KMS-11 (cell line): ENCODE data around the gene CNTNAP5.

Experiments
- H2AFZ ChIP-seq: fragments of 200-600 bp; sonication (generic); 2 replicates; pipeline ENCODE4 v1.6.1; 2016; ENCODE audit warnings: antibody characterized with exemption, mixed run types, low read depth
- H3K27ac ChIP-seq: fragments of 200-600 bp; sonication (generic); 2 replicates; pipeline ENCODE4 v1.6.1; 2016; ENCODE audit warnings: mild to moderate bottlenecking, mixed run types
- H3K27me3 ChIP-seq: fragments of 200-600 bp; sonication (generic); 2 replicates; pipeline ENCODE4 v1.6.1; 2017; ENCODE audit warnings: mild to moderate bottlenecking, low read depth, mixed run types, moderate library complexity; ENCODE audit not compliant: insufficient read depth
- H3K36me3 ChIP-seq: fragments of 200-600 bp; sonication (generic); 2 replicates; pipeline ENCODE4 v1.6.1; 2017; ENCODE audit warnings: mild to moderate bottlenecking, mixed run types; ENCODE audit not compliant: insufficient read depth
- H3K4me1 ChIP-seq: fragments of 200-600 bp; sonication (generic); 2 replicates; pipeline ENCODE4 v1.6.1; 2016; ENCODE audit warnings: mild to moderate bottlenecking, low read depth, mixed run types; ENCODE audit not compliant: poor library complexity, severe bottlenecking
- H3K4me2 ChIP-seq: fragments of 200-600 bp; sonication (generic); 2 replicates; pipeline ENCODE4 v1.7.0; 2016; ENCODE audit warnings: mild to moderate bottlenecking, mixed run types
- H3K4me3 ChIP-seq: fragments of 200-600 bp; sonication (generic); IDR thresholded peaks from 2 replicates; pipeline ENCODE4 v1.6.1; 2017; ENCODE audit warnings: low read depth, low read length, mixed read lengths; ENCODE audit not compliant: insufficient read depth
- H3K79me2 ChIP-seq: fragments of 200-600 bp; sonication (generic); 2 replicates; pipeline ENCODE4 v1.6.1; 2016; ENCODE audit warnings: low read depth, mixed run types; ENCODE audit not compliant: insufficient read depth
- H3K9ac ChIP-seq: fragments of 200-600 bp; sonication (generic); 2 replicates; pipeline ENCODE4 v1.6.1; 2016; ENCODE audit warnings: mild to moderate bottlenecking, mixed run types
- H4K20me1 ChIP-seq: fragments of 200-600 bp; sonication (generic); 2 replicates; pipeline ENCODE4 v1.6.1; 2016; ENCODE audit warnings: mild to moderate bottlenecking, mixed run types; ENCODE audit not compliant: insufficient read depth
- CTCF ChIP-seq: fragments of 200-600 bp; sonication (generic); conservative IDR thresholded peaks from 2 replicates; pipeline ENCODE4 v1.6.1; 2017; ENCODE audit warnings: low read depth, mild to moderate bottlenecking, antibody characterized with exemption, low read length, moderate library complexity, mixed read lengths

Gene CNTNAP5

GRCh38 chr2:124001696-124002430, 23.2 kb upstream of the CNTNAP5 start:
- Histone ChIP-seq H3K36me3 (no peaks in the 10 kb centered on the region), H3K9ac (no peak overlapping the region), H4K20me1 (no peaks in the 10 kb centered on the region), H3K4me2 (no peak overlapping the region), H3K4me1 (no peaks in the 10 kb centered on the region), H2AFZ (no peak overlapping the region), H3K79me2 (no peaks in the 10 kb centered on the region), H3K27ac (no peak overlapping the region), H3K4me3 (no peak overlapping the region), H3K27me3 (no peaks in the 10 kb centered on the region)
- TF ChIP-seq CTCF: no peak

- H3K27me3 ChIP-seq: no peaks in the 10 kb centered on the region
- H3K4me3 ChIP-seq: no peak overlapping the region
- no peak for TF ChIP-seq CTCF
- H3K27ac ChIP-seq: no peak overlapping the region
- no peaks in the 10 kb centered on the region for H4K20me1 ChIP-seq
- H3K79me2 ChIP-seq: no peaks in the 10 kb centered on the region
- H3K4me2 ChIP-seq: no peak overlapping the region
- H3K36me3 ChIP-seq: no peaks in the 10 kb centered on the region
- no peak overlapping the region for H3K9ac ChIP-seq
- no peak overlapping the region for H2AFZ ChIP-seq
- no peaks in the 10 kb centered on the region for H3K4me1 ChIP-seq
Measured at GRCh38 chr2:124018890-124019289, 6.2 kb upstream of the CNTNAP5 start.

- Histone ChIP-seq H3K4me1 (peaks cover 6% of the 10 kb centered on the region), H3K36me3 (no peaks in the 10 kb centered on the region), H2AFZ (no peak overlapping the region), H3K27me3 (no peaks in the 10 kb centered on the region), H3K4me2 (no peak overlapping the region), H4K20me1 (no peaks in the 10 kb centered on the region), H3K4me3 (no peak overlapping the region), H3K27ac (no peak overlapping the region), H3K79me2 (no peaks in the 10 kb centered on the region), H3K9ac (no peak overlapping the region)
- no peak for TF ChIP-seq CTCF
Measured at GRCh38 chr2:124024561-124025170, 421 bp upstream of the CNTNAP5 start.

GRCh38 chr2:124025891-124026434, 876 bp downstream of the CNTNAP5 start:
- Histone ChIP-seq H3K9ac (no peak overlapping the region), H4K20me1 (no peaks in the 10 kb centered on the region), H3K27me3 (no peaks in the 10 kb centered on the region), H2AFZ (no peak overlapping the region), H3K36me3 (no peaks in the 10 kb centered on the region), H3K27ac (no peak overlapping the region), H3K4me1 (peaks cover 6% of the 10 kb centered on the region), H3K4me3 (no peak overlapping the region), H3K79me2 (no peaks in the 10 kb centered on the region), H3K4me2 (no peak overlapping the region)
- TF ChIP-seq CTCF: no peak
